ENCODE data around the gene MFAP4. TPM values are rescaled to one million over a fixed set of nuclear protein-coding genes. Genes with fewer than 3 reads are reported as not detected.

The MFAP4 gene
- total and polyA plus RNA-seq, 9 of the 15 experiments (the other 6 are each of a cell fraction or from before 2014, with no cell fraction given), result 0.07 to 0.24 TPM; not detected in 7

- ATAC-seq, result no peak
- FAIRE-seq, result no peak
- Histone ChIP-seq H3K36me3 (ENCODE audit: control insufficient read depth, insufficient read depth, low read length) (no peaks in the 10 kb centered on the region), H3K4me1 (replicated peaks in 1 of 2; ENCODE audit: control insufficient read depth in 2 of 2, insufficient read depth in 2 of 2, low read length in 2 of 2) (peaks cover 0 to 12% of the 10 kb centered on the region in 2 experiments; a peak in 3 of 5 replicates), H3K9ac (ENCODE audit: insufficient read depth in 1 of 2, low read depth in 2 of 2, low read length in 2 of 2) (no peak overlapping the region), H4K20me1 (replicated peaks; ENCODE audit: control insufficient read depth, insufficient read depth, low read length) (no peaks in the 10 kb centered on the region), H3K4me2 (ENCODE audit: insufficient read depth, low read length) (no peak overlapping the region), H3K9me1 (ENCODE audit: control insufficient read depth, insufficient read depth, low read length) (no peaks in the 10 kb centered on the region), H2AFZ (ENCODE audit: low read depth, low read length) (no peak overlapping the region), H3K27me3 (ENCODE audit: control insufficient read depth in 2 of 2, insufficient read depth in 2 of 2, low read length in 2 of 2) (no peaks in the 10 kb centered on the region), H3K27ac (ENCODE audit: extremely low read depth, low read depth, low read length) (no peak overlapping the region), H3K4me3 (no peak overlapping the region), H3K9me3 (replicated peaks; ENCODE audit: control insufficient read depth, insufficient read depth, low read depth, low read length) (no peaks in the 10 kb centered on the region), H3K79me2 (ENCODE audit: control insufficient read depth, insufficient read depth, low read length) (no peaks in the 10 kb centered on the region)
- ChIA-PET CTCF (ENCODE audit: low intra/inter-chr PET ratio) (no interaction called here), POLR2A (interaction anchor here (2.0 kb wide), 1 partner anchor 13 kb away, joined by 5 read pairs; the partner anchor contains the start of gene MAPK7)
- intact Hi-C loops (cut with micrococcal nuclease) (no loop called here), in situ Hi-C loops (cut with MboI) (no loop called here)
- TF ChIP-seq BMI1 (IDR thresholded peaks at IDR 0.05; ENCODE audit: low read length) (no peak), ZNF780A (CRISPR knock-in tag; IDR thresholded peaks at IDR 0.05) (no peak), CEBPZ (IDR thresholded peaks at IDR 0.05; ENCODE audit: borderline replicate concordance, low read depth, low read length) (no peak), LARP7 (IDR thresholded peaks at IDR 0.05) (no peak), ARNT (IDR thresholded peaks at IDR 0.05) (no peak), ZNF133 (CRISPR knock-in tag; IDR thresholded peaks at IDR 0.05) (no peak), ILF3 (IDR thresholded peaks at IDR 0.05; ENCODE audit: borderline replicate concordance) (no peak), MEF2D (tag; conservative IDR thresholded peaks at IDR 0.05; ENCODE audit: low read depth) (no peak), KLF13 (tag; IDR thresholded peaks at IDR 0.05; ENCODE audit: borderline replicate concordance, low read depth) (no peak), E2F3 (CRISPR knock-in tag; IDR thresholded peaks at IDR 0.05) (no peak), CREM (IDR thresholded peaks at IDR 0.05; ENCODE audit: low read depth) (no peak), EWSR1 (IDR thresholded peaks at IDR 0.05; ENCODE audit: borderline replicate concordance, low read depth, partially characterized antibody) (no peak), FOSL1 (tag; conservative IDR thresholded peaks at IDR 0.05) (no peak), SMC3 (conservative IDR thresholded peaks at IDR 0.05; ENCODE audit: insufficient read depth, low read depth, low read length) (no peak), RBM34 (IDR thresholded peaks at IDR 0.05; ENCODE audit: borderline replicate concordance, insufficient read depth, low read length) (no peak)
- no TSS peak for BruUV-seq (replicated peaks)
- WGBS (ENCODE audit: insufficient coverage, low coverage, missing lambda C conversion rate), result 0% methylated on average over 2 of the region's 2 CpGs
- DNase-seq (ENCODE audit: extremely low read depth in 1 of 4, low spot score in 3 of 4), result no peak
Observed at GRCh38 chr17:19390951-19391350, 4.0 kb upstream of the MFAP4 start.
